NCI-H524 (cell line): ENCODE measurements around the gene GNGT2.
A peak's percentile ranks its signal among the peaks of the same experiment; 100 is the strongest.

Source experiments
- DNase-seq, 2 experiments: peaks; one replicate each; lab custom pipeline; 2025; lab: John Stamatoyannopoulos, UW

GNGT2 gene

GRCh38 chr17:49229076-49229804 lies 18.9 kb upstream of the GNGT2 start:
- DNase-seq, result no peak

DNA sequence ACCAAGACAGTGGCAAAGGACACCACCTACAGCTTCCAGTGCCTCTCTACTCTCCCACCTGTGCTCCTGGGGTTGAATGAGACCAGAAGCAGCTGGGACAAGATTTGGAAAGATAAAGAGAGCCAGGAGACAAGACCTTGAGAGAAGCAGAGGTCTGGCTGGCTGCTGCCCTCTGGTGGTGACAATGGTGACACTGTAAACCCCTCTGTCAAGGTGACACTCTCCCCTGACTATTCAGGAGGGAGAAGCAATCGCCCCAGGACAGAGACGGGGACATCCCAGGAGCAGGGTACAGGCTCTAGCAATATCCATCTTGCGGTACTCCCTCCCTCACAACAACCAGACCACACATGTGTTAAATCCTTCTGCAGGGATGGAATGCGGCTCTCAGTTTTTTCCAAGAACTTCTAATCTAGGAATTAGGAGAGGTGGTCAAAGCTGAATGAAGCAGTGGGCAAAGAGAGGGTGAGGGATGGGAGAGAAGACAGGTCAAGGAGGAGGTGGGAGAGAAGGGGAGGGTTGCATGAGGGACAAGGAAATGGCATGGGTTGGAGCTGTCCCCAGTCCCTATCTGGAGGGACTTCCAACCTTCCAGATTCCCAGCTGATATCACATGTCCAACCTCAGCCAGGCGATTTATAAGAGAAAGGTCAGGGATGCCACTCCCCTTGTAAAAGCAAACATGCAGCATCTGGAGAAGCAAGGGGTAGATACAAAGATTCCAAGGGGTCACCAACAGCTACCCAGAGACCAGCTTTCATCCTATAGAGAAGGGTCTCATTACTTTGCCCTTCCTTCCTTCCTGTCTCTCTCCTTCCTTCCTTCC lies 17.3 kb upstream of the GNGT2 start:
- DNase-seq, result peak; percentile 37 to 75

- no peak for DNase-seq
Observed at GRCh38 chr17:49226771-49227435, 16.5 kb upstream of the GNGT2 start.

DNA sequence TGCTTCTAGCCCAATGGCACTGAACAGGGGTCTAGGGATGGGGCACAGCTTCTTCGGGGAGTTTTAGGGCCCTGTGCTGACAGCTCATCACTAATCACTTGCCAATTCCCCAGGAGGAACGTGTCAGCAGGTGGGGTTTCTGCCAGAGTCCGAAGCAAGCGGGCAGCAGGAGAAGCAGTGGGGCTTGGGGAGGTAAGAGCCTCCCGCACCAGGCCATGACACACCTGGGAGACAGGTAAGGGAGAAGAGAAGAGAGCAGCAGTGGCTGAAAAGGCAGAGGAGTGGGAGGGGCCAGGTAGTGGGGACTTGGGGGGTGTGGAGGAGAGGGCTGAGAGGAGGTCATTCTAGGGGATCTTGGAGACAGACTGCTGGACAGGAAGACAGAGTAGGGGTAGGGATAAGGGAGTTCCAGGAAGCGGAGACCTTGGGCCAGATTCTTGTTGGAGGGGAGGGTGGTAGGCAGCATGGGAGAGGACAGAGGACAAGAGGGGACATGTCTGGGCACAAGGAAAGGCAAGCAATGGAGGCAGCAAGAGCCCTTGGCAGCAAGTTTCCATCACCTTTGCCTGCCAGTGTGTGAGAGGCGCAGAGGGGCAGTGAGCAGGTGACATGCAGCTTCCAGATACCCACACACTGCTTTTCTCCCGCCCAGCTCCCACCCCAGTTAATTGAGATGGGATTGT lies 15.3 kb upstream of the GNGT2 start:
- DNase-seq, result no peak

DNA sequence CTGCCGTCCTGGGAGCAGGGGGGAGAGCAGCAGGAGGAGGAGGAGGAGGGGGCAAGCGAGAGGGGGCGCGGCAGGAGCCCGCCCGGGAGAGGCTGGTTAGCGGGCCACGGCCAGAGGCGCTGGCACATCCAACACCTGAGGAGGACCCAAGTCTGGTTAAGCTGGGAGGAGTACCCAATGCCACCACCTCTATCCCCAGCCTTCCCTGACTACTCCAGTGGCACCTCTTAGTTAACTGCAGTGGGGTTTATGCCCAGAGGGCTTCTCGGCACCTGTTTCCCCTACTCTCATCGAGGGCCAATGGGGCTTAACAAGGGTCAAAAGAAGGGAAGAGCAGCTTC lies 14.6 kb upstream of the GNGT2 start:
- DNase-seq, result no peak

DNA sequence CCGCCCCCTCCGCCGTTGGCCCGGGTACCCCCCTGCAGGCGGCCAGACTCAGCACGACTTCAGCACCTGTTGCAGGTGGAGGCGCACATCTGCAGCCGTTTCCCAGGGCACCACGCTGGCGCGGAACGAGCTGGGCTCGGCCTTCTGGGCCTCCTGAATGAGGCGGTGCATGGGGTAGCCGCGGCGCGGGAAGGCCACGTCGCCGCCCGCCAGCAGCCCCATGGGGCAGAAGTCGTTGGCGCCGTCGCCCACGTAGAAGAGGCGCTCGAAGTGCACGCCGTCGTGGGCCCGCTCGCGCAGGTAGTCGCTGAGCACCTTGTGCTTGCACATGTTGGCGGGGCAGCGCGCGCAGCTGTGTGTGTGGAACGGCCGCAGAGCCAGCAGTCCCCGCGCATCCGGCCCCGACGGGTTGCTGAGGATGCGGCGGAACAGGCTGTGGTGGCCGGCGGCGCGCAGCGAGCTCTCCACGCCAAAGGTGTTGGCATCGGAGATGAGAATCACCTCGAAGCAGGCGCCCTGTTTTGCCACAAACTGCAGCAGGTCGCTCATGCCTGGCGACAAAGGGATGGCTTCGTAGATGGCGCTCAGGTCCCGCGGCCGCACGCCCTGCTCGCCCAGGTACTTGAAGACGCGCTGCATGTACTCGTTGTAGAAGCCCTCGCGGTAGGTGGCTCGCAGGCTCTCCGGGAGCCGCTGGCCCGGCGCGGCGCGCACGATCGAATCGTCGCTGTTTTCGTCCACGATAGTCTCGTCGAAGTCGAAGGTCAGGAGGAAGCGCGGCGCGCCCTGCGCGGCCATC lies 14.0 kb upstream of the GNGT2 start:
- DNase-seq, result peak in 1 of 2 experiments; percentile 30

GRCh38 chr17:49223517-49224197 lies 13.3 kb upstream of the GNGT2 start:
- DNase-seq, result peak in 1 of 2 experiments; percentile 41

- DNase-seq, result no peak
Observed at GRCh38 chr17:49223168-49223516, 12.8 kb upstream of the GNGT2 start.

GRCh38 chr17:49219987-49220386 lies 9.6 kb upstream of the GNGT2 start:
- no peak for DNase-seq

DNA sequence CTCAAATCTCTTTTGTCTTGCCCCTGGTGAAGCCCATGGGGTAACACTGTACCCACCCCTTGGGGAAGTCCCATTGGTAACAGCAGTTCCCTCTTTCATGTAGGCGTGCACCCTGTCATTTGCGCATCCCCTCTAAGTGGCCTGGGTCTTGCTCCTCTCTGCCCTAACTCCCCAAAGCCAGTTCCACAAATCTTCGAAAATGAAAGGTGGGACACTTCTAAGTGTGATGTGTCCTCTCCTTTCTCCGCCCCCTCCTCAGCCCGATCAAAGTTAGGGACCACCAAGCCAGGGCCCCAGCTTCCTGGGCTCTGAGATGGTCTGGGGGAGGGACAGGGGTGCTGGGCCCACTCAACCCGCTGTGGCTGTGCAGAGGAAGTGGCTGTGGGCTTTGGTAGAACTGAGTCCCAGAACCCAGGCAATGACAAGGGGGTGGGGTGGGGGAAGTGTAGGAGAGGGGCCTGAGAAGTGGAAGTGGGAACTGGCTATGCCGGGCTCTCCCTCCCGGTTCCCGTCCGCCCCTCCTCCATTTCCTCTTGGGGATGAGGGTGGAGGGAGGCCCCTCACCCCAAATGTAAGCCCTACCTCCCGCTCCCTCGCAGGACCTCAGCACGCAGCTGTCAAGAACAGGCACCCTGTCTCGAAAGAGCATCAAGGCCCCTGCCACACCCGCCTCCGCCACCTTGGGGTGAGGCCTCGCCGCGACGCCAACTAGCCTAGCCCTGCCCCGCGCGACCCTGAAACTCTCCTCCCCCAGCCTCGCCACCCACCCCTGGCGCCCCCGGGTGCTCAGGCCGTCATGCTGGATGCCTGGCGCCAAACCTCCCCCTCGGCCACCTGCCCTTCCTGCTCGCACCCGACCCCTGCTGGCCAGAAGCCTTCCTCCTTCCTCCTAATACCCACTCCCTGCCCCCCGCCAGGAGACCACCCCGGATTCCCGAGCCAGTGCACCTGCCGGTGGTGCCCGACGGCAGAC lies 8.9 kb upstream of the GNGT2 start:
- DNase-seq, result no peak

GRCh38 chr17:49217651-49218413 lies 7.5 kb upstream of the GNGT2 start:
- no peak for DNase-seq

DNA sequence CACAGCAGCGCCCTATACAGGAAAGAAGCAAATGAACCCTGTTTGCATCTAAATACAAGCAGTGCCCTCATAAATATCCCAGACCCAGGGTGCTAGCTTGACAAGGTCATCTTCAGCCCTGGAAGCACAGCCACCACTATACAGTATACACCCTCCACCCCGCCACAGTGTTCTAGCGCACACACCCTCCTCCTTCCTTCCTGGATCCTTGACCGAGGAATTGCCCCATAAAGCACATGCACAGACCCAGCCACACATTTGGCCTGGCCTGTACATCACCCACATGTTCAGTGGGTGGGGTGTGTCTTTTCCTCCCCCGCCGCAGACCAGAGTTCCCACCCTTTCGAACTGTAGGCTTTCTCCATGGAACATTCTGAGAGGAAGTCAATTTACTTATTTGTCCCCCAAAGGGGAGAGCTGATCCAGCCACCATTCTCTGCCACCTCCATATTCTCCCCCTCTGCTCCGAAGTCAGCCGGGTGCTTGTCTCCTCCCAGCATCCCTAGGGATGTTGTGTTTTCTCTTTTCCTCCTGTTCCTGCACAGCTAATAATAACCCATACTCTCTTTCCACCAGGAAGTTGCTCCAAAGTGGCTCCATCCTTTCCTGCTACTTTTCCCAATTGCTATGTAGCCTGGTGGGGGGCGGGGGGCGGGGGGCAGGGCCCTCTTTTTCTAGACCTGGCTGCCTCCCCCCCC lies 6.7 kb upstream of the GNGT2 start:
- no peak for DNase-seq

GRCh38 chr17:49216482-49216881 lies 6.1 kb upstream of the GNGT2 start:
- DNase-seq, result no peak

- DNase-seq, result no peak
Observed at GRCh38 chr17:49214676-49215360, 4.4 kb upstream of the GNGT2 start.

DNA sequence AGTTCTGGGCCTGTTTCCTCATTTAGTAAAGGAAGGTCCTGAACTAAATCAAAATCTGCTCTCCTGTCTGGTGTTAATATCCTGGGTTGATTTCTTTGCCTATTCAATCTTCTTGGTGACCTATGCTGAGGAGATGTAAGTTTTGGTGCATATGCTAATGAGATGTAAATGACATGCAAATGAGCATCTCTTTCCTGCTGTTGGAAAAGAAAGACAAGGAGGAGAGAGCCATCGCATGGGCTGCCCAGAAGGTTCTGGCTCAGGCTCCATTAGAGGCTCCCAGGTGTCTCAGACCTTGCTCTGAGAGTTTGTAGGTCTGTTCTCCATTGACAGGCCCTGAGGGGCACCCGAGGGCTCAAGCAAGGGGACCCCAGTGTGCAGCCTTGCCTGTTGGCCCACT lies 3.5 kb upstream of the GNGT2 start:
- DNase-seq, result no peak

DNA sequence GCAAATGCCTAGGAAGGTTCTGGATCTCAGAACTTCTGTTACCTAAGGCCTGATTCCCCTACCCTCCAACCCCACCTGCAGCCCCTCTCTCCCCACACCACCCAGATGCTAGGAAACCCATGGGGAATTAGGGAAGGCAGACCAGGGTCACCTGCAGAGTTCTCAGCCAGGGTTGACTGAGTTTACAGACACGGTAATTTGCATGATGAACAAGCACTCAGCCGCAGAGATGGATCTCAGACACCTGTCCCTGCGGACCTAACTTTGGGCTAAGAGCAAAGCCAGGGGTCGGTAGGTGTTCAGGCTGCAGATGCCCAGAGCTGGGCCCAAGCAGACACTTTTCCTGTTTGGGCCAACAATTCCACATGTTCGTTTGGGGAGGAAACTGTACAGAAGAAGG lies 3.0 kb upstream of the GNGT2 start:
- DNase-seq, result no peak

GRCh38 chr17:49209061-49209571 lies 1.3 kb downstream of the GNGT2 start:
- DNase-seq, result no peak

- DNase-seq, result no peak
Observed at GRCh38 chr17:49204516-49204915, 5.9 kb downstream of the GNGT2 start.
